Epithelial cell of proximal tubule (primary cell): Measurements from ENCODE around the gene LHX1. TPM values are rescaled to one million over a fixed set of nuclear protein-coding genes. Genes with fewer than 3 reads are reported as not detected.

ENCODE experiments used
- DNase-seq: peaks from one replicate; pipeline ENCODE4 v3.0.0-alpha.2; 2011; ENCODE audit warnings: low read depth
- H3K4me3 ChIP-seq: 2 replicates; pipeline ENCODE4 v1.5.1; 2011; ENCODE audit warnings: low read depth, mild to moderate bottlenecking, low read length
- CTCF ChIP-seq: conservative IDR thresholded peaks from 2 replicates; pipeline ENCODE4 v1.5.1; 2012; ENCODE audit warnings: low read depth, mild to moderate bottlenecking, low read length
- total RNA-seq: library from RNA; depleted of rRNA; stranded (reverse); fragments of >200 nt; gene quantifications from 2 replicates; pipeline ENCODE4 v1.2.3, GENCODE V29; 2015

LHX1 gene
- total RNA-seq, 1 donor from 2014 or later: 43.1 TPM

GRCh38 chr17:36972905-36973304, 35.6 kb downstream of the LHX1 start:
- H3K4me3 ChIP-seq: no peak overlapping the region
- no peak for DNase-seq
- no peak for TF ChIP-seq CTCF

GRCh38 chr17:36975922-36976515, 38.7 kb downstream of the LHX1 start:
- no peak for DNase-seq
- TF ChIP-seq CTCF: no peak
- no peak overlapping the region for H3K4me3 ChIP-seq

- H3K4me3 ChIP-seq: no peak overlapping the region
- TF ChIP-seq CTCF: no peak
- no peak for DNase-seq
These were observed 39.8 kb downstream of the LHX1 start for GRCh38 chr17:36977066-36977465.

- H3K4me3 ChIP-seq: no peak overlapping the region
- no peak for TF ChIP-seq CTCF
- no peak for DNase-seq
These were observed 40.3 kb downstream of the LHX1 start for GRCh38 chr17:36977568-36977967.

GRCh38 chr17:36978810-36979564, 41.7 kb downstream of the LHX1 start:
- no peak for DNase-seq
- no peak overlapping the region for H3K4me3 ChIP-seq
- TF ChIP-seq CTCF: no peak

GRCh38 chr17:36979565-36979941, 42.3 kb downstream of the LHX1 start:
- TF ChIP-seq CTCF: no peak
- no peak overlapping the region for H3K4me3 ChIP-seq
- no peak for DNase-seq
